ENCODE measurements around the gene DPP3.
"Not testable (repeated sequence)": the region's sequence is repeated elsewhere in the genome, so short reads cannot be mapped to it uniquely, and the experiment has no call there.

DNA sequence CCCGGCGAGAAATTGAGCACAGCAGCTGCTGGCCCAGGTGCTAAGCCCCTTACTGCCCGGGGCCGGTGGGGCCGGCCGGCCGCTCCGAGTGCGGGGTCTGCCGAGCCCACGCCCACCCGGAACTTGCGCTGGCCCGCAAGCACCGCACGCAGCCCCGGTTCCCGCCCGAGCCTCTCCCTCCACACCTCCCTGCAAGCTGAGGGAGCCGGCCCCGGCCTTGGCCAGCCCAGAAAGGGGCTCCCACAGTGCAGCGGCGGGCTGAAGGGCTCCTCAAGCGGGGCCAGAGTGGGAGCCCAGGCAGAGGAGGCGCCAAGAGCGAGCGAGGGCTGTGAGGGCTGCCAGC lies 39.3 kb upstream of the DPP3 start:
- TF ChIP-seq, protein P1, sequence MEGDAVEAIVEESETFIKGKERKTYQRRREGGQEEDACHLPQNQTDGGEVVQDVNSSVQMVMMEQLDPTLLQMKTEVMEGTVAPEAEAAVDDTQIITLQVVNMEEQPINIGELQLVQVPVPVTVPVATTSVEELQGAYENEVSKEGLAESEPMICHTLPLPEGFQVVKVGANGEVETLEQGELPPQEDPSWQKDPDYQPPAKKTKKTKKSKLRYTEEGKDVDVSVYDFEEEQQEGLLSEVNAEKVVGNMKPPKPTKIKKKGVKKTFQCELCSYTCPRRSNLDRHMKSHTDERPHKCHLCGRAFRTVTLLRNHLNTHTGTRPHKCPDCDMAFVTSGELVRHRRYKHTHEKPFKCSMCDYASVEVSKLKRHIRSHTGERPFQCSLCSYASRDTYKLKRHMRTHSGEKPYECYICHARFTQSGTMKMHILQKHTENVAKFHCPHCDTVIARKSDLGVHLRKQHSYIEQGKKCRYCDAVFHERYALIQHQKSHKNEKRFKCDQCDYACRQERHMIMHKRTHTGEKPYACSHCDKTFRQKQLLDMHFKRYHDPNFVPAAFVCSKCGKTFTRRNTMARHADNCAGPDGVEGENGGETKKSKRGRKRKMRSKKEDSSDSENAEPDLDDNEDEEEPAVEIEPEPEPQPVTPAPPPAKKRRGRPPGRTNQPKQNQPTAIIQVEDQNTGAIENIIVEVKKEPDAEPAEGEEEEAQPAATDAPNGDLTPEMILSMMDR (IDR thresholded peaks at IDR 0.05), result not testable (repeated sequence)
- TF ChIP-seq EZH2 (IDR thresholded peaks at IDR 0.05; ENCODE audit: borderline replicate concordance, insufficient read depth, low read depth, low read length, poor library complexity, severe bottlenecking), result not testable (repeated sequence)

All from B cell (primary cell).